ENCODE results near the gene STOML1. TPM values are rescaled to one million over a fixed set of nuclear protein-coding genes. Genes with fewer than 3 reads are reported as not detected.
"Not testable (repeated sequence)": the region's sequence is repeated elsewhere in the genome, so short reads cannot be mapped to it uniquely, and the experiment has no call there.

Gene STOML1
- polyA plus RNA-seq, 2 of the 4 experiments (the other 2 are of a cell fraction), result 4.3 to 4.9 TPM

- Histone ChIP-seq H3K4me2 (0 out of 3 replicates have a peak overlapping the region, but pooled peaks have one; percentile 12), H3K4me3 (no peak overlapping the region), H3K9me3 (no peaks in the 10 kb centered on the region), H3K4me1 (peaks cover 10% of the 10 kb centered on the region; the same call in 2 of the 3 replicates), H3K27ac (no peak overlapping the region)
- TF ChIP-seq MYC (IDR thresholded peaks at IDR 0.05; ENCODE audit: borderline replicate concordance, low read length) (no peak), ESRRA (IDR thresholded peaks at IDR 0.05; ENCODE audit: borderline replicate concordance, low read length) (no peak)
- ATAC-seq (peak in 1 of 2 experiments; percentile 58; a peak in 3 of 6 replicates), FAIRE-seq (no peak), DNase-seq (ENCODE audit: low read depth in 1 of 2, low spot score in 1 of 2) (peak in 1 of 2 experiments; percentile 14)
- WGBS (ENCODE audit: missing lambda C conversion rate), result 100% methylated on average over 1 of the region's 1 CpG
- ChIA-PET CTCF (interaction anchor here (1.1 to 1.6 kb wide), 3 partner anchors 9 to 14 kb away, joined by 3 to 6 read pairs (median 4); no protein-coding TSS in a partner anchor), POLR2A (no interaction called here)
These were observed 51.1 kb downstream of the STOML1 start for GRCh38 chr15:73941044-73941443.

DNA sequence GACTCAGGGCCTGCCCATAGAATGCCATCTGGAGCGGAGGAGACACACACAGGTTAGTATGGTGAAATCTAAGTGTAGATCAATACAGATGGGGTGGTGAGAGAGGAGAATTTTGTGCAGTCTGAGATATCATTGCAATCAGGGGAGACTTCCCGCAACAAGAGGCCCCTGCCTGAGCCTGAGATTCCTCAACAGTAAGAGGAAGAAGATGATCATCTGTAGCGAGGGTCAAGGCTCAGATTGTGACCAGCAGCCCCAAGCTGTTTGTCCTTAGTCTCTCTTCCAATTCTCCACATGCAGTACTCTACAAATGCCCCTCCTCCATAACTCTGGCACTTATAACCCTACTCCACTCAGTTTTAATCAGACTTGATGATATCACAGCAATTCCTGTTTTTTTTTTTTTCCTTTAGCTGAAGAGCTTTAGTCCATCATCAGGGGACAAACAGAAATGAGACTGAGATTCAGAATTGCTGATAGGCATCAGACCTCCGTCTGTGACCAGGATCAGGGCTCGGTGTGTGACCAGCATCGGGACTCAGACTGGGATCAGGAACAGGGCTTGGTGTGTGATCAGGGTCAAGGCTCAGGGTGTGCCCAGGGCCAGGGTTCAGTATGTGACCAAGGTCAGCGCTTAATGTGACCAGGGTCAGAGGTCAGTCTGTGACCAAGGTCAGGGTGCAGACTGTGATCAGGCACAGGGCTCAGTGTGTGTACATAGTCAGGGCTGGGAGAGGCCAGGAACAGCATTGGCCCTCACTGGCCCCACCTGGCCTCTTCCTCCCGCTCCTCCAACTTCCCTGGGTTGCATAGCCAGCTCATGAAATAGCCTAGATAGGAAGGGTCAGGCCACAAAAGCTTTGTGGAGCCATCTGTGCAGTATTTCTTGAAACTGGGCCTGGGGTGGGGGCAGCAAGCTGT, 51.8 kb downstream of the STOML1 start:
- Histone ChIP-seq H3K9me3 (no peaks in the 10 kb centered on the region), H3K4me1 (peaks cover 10% of the 10 kb centered on the region; the same call in 2 of the 3 replicates), H3K4me2 (0 out of 3 replicates have a peak overlapping the region, but pooled peaks have one; percentile 12), H3K4me3 (no peak overlapping the region), H3K27ac (no peak overlapping the region)
- DNase-seq (ENCODE audit: low read depth in 1 of 2, low spot score in 1 of 2), result no peak
- ATAC-seq, result no peak
- TF ChIP-seq CHD4 (IDR thresholded peaks at IDR 0.05; ENCODE audit: borderline replicate concordance) (no peak), NPAS2 (CRISPR knock-in tag; IDR thresholded peaks at IDR 0.05; ENCODE audit: borderline replicate concordance) (no peak), SMC3 (IDR thresholded peaks at IDR 0.05) (no peak), POLR2A (IDR thresholded peaks at IDR 0.05; ENCODE audit: low read length) (no peak), ESRRA (IDR thresholded peaks at IDR 0.05; ENCODE audit: borderline replicate concordance, low read length) (no peak), EHF (CRISPR knock-in tag; IDR thresholded peaks at IDR 0.05) (no peak), HOXA7 (CRISPR knock-in tag; IDR thresholded peaks at IDR 0.05) (no peak), CBX8 (IDR thresholded peaks at IDR 0.05) (no peak), RFX5 (IDR thresholded peaks at IDR 0.05) (no peak)
- no peak for FAIRE-seq
- ChIA-PET CTCF (interaction anchor here (1.1 to 1.6 kb wide), 3 partner anchors 9 to 13 kb away, joined by 3 to 6 read pairs (median 4); no protein-coding TSS in a partner anchor), POLR2A (no interaction called here)
- 67% methylated on average over 6 of the region's 8 CpGs for WGBS (ENCODE audit: missing lambda C conversion rate)

DNA sequence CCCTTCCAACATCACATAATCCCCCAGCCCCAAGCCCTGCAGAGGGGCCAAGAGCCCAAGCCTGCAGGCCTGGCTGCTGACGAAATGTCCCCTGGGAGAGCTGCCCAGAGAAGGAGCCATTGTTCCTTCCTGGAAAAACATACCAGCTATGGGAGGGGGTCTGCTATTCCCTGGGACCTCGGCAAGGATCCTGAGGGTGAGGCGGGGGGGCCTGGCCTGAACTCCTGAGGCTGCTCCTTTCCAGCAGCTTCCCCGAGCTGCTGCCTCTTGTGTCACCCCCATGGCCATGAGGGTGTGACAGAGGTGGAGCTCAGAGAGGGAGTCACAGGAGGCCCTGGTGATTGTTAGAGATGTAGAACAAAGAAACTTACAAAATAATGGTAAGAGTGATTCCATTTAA, 53.0 kb downstream of the STOML1 start:
- H3K27ac ChIP-seq, result no peak overlapping the region
- H3K9me3 ChIP-seq, result no peaks in the 10 kb centered on the region
- CTCF ChIA-PET, result interaction anchor here (0.6 to 2.2 kb wide), 5 partner anchors 11 to 383 kb away, joined by 3 to 8 read pairs (median 3); no protein-coding TSS in a partner anchor
- no peak for TF ChIP-seq FOSL2 (IDR thresholded peaks at IDR 0.05)
- TF ChIP-seq FOSL2 (CRISPR knock-in tag; IDR thresholded peaks at IDR 0.05), result no peak
- no peak for TF ChIP-seq MYC (IDR thresholded peaks at IDR 0.05; ENCODE audit: borderline replicate concordance, low read length)
- TF ChIP-seq NR3C1 (IDR thresholded peaks at IDR 0.05), result no peak
- no peak for TF ChIP-seq E2F6 (IDR thresholded peaks at IDR 0.05; ENCODE audit: borderline replicate concordance, low read depth)
- no peak for TF ChIP-seq NPAS2 (CRISPR knock-in tag; IDR thresholded peaks at IDR 0.05; ENCODE audit: borderline replicate concordance)
- TF ChIP-seq EHMT2 (IDR thresholded peaks at IDR 0.05; ENCODE audit: low read depth), result no peak
- no peak for TF ChIP-seq GATA3 (IDR thresholded peaks at IDR 0.05; ENCODE audit: borderline replicate concordance)
- TF ChIP-seq, protein P1, sequence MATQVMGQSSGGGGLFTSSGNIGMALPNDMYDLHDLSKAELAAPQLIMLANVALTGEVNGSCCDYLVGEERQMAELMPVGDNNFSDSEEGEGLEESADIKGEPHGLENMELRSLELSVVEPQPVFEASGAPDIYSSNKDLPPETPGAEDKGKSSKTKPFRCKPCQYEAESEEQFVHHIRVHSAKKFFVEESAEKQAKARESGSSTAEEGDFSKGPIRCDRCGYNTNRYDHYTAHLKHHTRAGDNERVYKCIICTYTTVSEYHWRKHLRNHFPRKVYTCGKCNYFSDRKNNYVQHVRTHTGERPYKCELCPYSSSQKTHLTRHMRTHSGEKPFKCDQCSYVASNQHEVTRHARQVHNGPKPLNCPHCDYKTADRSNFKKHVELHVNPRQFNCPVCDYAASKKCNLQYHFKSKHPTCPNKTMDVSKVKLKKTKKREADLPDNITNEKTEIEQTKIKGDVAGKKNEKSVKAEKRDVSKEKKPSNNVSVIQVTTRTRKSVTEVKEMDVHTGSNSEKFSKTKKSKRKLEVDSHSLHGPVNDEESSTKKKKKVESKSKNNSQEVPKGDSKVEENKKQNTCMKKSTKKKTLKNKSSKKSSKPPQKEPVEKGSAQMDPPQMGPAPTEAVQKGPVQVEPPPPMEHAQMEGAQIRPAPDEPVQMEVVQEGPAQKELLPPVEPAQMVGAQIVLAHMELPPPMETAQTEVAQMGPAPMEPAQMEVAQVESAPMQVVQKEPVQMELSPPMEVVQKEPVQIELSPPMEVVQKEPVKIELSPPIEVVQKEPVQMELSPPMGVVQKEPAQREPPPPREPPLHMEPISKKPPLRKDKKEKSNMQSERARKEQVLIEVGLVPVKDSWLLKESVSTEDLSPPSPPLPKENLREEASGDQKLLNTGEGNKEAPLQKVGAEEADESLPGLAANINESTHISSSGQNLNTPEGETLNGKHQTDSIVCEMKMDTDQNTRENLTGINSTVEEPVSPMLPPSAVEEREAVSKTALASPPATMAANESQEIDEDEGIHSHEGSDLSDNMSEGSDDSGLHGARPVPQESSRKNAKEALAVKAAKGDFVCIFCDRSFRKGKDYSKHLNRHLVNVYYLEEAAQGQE (IDR thresholded peaks at IDR 0.05), result no peak
- TF ChIP-seq, protein P2, sequence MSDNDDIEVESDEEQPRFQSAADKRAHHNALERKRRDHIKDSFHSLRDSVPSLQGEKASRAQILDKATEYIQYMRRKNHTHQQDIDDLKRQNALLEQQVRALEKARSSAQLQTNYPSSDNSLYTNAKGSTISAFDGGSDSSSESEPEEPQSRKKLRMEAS (IDR thresholded peaks at IDR 0.05), result no peak
- no peak for TF ChIP-seq CBX8 (IDR thresholded peaks at IDR 0.05)
- no peak for TF ChIP-seq HDAC2 (IDR thresholded peaks at IDR 0.05)
- TF ChIP-seq POLR2AphosphoS2 (conservative IDR thresholded peaks at IDR 0.05; ENCODE audit: low read length), result no peak
- TF ChIP-seq, protein P3, sequence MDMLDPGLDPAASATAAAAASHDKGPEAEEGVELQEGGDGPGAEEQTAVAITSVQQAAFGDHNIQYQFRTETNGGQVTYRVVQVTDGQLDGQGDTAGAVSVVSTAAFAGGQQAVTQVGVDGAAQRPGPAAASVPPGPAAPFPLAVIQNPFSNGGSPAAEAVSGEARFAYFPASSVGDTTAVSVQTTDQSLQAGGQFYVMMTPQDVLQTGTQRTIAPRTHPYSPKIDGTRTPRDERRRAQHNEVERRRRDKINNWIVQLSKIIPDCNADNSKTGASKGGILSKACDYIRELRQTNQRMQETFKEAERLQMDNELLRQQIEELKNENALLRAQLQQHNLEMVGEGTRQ (IDR thresholded peaks at IDR 0.05), result no peak
- no peak for TF ChIP-seq BHLHE40 (IDR thresholded peaks at IDR 0.05; ENCODE audit: low read depth, low read length)
- no peak for TF ChIP-seq CHD2 (IDR thresholded peaks at IDR 0.05; ENCODE audit: low read length, partially characterized antibody)
- no peak for TF ChIP-seq TFCP2L1 (CRISPR knock-in tag; IDR thresholded peaks at IDR 0.05)
- ATAC-seq (no peak), DNase-seq (ENCODE audit: low read depth in 1 of 2, low spot score in 1 of 2) (no peak), FAIRE-seq (no peak)
- POLR2A ChIA-PET, result no interaction called here
- H3K4me3 ChIP-seq, result no peak overlapping the region
- no peak overlapping the region for H3K4me2 ChIP-seq
- 82% methylated on average over 1 of the region's 4 CpGs for WGBS (ENCODE audit: missing lambda C conversion rate)
- peaks cover 10% of the 10 kb centered on the region; the same call in 2 of the 3 replicates for H3K4me1 ChIP-seq

GRCh38 chr15:73938516-73938915, 53.6 kb downstream of the STOML1 start:
- CTCF ChIA-PET, result interaction anchor here (0.7 to 2.2 kb wide), 3 partner anchors 11 to 384 kb away, joined by 3 to 8 read pairs (median 3); no protein-coding TSS in a partner anchor

More at GRCh38 chr15:73938516-73938915, 53.6 kb downstream of the STOML1 start:
- H3K27ac ChIP-seq; H3K4me3 ChIP-seq; DNase-seq (ENCODE audit: low read depth in 1 of 2, low spot score in 1 of 2); ATAC-seq; H3K9me3 ChIP-seq; H3K4me2 ChIP-seq; POLR2A ChIA-PET; FAIRE-seq; H3K4me1 ChIP-seq: not testable (repeated sequence)
- WGBS (ENCODE audit: missing lambda C conversion rate), result 97% methylated on average over 8 of the region's 8 CpGs
